Esophagus mucosa (tissue), 1 donor: ENCODE data around the gene ATP2A1. TPM values are rescaled to one million over a fixed set of nuclear protein-coding genes. Genes with fewer than 3 reads are reported as not detected.
"Not testable (repeated sequence)": the region's sequence is repeated elsewhere in the genome, so short reads cannot be mapped to it uniquely, and the experiment has no call there.

Experiments used
- ATAC-seq: fragments of 200-7000 bp; cut with Tn5 transposase; one replicate; pipeline ENCODE4 v1.9.1; 2020
- total RNA-seq: library from RNA; stranded (reverse); gene quantifications from one replicate; pipeline ENCODE4 v1.2.4, GENCODE V29; 2023
- donor health status: DM: yes; HTN: yes; CAD: no.

ATP2A1 gene
- total RNA-seq, 1 donor from 2014 or later, result 0.48 TPM

GRCh38 chr16:28882551-28883160 lies 4.4 kb downstream of the ATP2A1 start:
- ATAC-seq, result no peak

GRCh38 chr16:28883221-28883996 lies 5.1 kb downstream of the ATP2A1 start:
- no peak for ATAC-seq

GRCh38 chr16:28884045-28884444 lies 5.8 kb downstream of the ATP2A1 start:
- no peak for ATAC-seq

GRCh38 chr16:28886945-28887344 lies 8.7 kb downstream of the ATP2A1 start:
- ATAC-seq, result no peak

- ATAC-seq, result not testable (repeated sequence)
Measured at GRCh38 chr16:28890355-28890754, 12.1 kb downstream of the ATP2A1 start.

GRCh38 chr16:28891964-28892890 lies 13.9 kb downstream of the ATP2A1 start:
- no peak for ATAC-seq

- ATAC-seq, result peak; percentile 39
Measured at GRCh38 chr16:28893291-28893690, 15.0 kb downstream of the ATP2A1 start.

GRCh38 chr16:28895609-28896008 lies 17.3 kb downstream of the ATP2A1 start:
- ATAC-seq, result no peak

GRCh38 chr16:28897826-28898225 lies 19.5 kb downstream of the ATP2A1 start:
- ATAC-seq, result no peak

- no peak for ATAC-seq
Measured at GRCh38 chr16:28898266-28898665, 20.0 kb downstream of the ATP2A1 start.

GRCh38 chr16:28898942-28899341 lies 20.7 kb downstream of the ATP2A1 start:
- ATAC-seq, result no peak

- no peak for ATAC-seq
Measured at GRCh38 chr16:28899882-28900590, 21.7 kb downstream of the ATP2A1 start.

- ATAC-seq, result no peak
Measured at GRCh38 chr16:28900601-28901000, 22.3 kb downstream of the ATP2A1 start.

GRCh38 chr16:28901862-28902261 lies 23.6 kb downstream of the ATP2A1 start:
- no peak for ATAC-seq

- peak; percentile 10 for ATAC-seq
Measured at GRCh38 chr16:28902909-28903308, 24.6 kb downstream of the ATP2A1 start.

- ATAC-seq, result peak; percentile 13
Measured at GRCh38 chr16:28903344-28904042, 25.2 kb downstream of the ATP2A1 start.

GRCh38 chr16:28904363-28904762 lies 26.1 kb downstream of the ATP2A1 start:
- ATAC-seq, result no peak

- ATAC-seq, result no peak
Measured at GRCh38 chr16:28904828-28905227, 26.5 kb downstream of the ATP2A1 start.

GRCh38 chr16:28905229-28905754 lies 27.0 kb downstream of the ATP2A1 start:
- ATAC-seq, result no peak

- ATAC-seq, result no peak
Measured at GRCh38 chr16:28905800-28906372, 27.6 kb downstream of the ATP2A1 start.
